Retinal pigment epithelial cell (primary cell): Measurements from ENCODE around the gene CEP164.
"Not testable (repeated sequence)": the region's sequence is repeated elsewhere in the genome, so short reads cannot be mapped to it uniquely, and the experiment has no call there.

Experiments used
- DNase-seq: peaks from one replicate; pipeline ENCODE4 v3.0.0-alpha.2; 2010; ENCODE audit warnings: low read depth
- H3K4me3 ChIP-seq: 2 replicates; pipeline ENCODE4 v1.5.1; 2011; ENCODE audit warnings: mild to moderate bottlenecking, low read length, control low read depth, moderate library complexity
- CTCF ChIP-seq: conservative IDR thresholded peaks from 2 replicates; pipeline ENCODE4 v1.5.1; 2011; ENCODE audit warnings: low read depth, low read length, control low read depth, inconsistent platforms

CEP164 gene

GRCh38 chr11:117394221-117394925 is 66.7 kb downstream of the CEP164 start:
- H3K4me3 ChIP-seq = no peak overlapping the region
- no peak for TF ChIP-seq CTCF
- no peak for DNase-seq

GRCh38 chr11:117395476-117395875 is 67.8 kb downstream of the CEP164 start:
- no peak for TF ChIP-seq CTCF
- DNase-seq = no peak
- H3K4me3 ChIP-seq = no peak overlapping the region

- no peak for DNase-seq
- TF ChIP-seq CTCF = no peak
- H3K4me3 ChIP-seq = no peak overlapping the region
These were observed 69.3 kb downstream of the CEP164 start for GRCh38 chr11:117396970-117397369.

DNA sequence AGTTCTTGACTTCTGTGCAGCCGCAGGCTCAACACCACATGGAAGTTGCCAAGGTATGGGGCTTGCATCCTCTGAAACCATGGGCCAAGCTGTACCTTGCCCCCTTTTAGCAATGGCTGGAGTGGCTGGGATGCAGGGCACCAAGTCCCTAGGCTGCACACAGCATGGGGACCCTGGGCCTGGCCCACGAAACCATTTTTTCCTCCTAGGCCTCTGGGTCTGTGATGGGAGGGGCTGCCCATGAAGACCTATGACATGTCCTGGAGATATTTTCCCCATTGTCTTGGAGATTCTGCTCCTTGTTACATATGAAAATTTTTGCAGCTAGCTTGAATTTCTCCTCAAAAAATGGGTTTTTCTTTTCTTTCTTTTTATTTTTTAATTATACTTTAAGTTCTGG is 71.0 kb downstream of the CEP164 start:
- not testable (repeated sequence) for DNase-seq, H3K4me3 ChIP-seq

DNA sequence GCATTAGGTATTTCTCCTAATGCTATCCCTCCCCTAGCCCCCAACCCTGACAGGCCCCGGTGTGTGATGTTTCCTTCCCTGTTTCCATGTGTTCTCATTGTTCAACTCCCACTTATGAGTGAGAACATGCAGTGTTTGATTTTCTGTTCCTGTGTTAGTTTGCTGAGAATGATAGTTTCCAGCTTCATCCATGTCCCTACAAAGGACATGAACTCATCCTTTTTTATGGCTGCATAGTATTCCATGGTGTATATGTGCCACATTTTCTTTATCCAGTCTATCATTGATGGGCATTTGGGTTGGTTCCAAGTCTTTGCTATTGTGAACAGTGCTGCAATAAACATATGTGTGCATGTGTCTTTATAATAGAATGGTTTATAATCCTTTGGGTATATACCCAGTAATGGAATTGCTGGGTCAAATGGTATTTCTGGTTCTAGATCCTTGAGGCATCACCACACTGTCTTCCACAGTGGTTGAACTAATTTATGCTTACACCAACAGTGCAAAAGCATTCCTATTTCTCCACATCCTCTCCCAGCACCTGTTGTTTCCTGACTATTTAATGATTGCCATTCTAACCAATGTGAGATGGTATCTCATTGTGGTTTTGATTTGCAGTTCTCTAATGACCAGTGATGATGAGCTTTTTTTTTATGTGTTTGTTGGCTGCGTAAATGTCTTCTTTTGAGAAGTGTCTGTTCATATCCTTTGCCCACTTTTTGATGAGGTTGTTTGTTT is 71.6 kb downstream of the CEP164 start:
- not testable (repeated sequence) for H3K4me3 ChIP-seq, DNase-seq

DNA sequence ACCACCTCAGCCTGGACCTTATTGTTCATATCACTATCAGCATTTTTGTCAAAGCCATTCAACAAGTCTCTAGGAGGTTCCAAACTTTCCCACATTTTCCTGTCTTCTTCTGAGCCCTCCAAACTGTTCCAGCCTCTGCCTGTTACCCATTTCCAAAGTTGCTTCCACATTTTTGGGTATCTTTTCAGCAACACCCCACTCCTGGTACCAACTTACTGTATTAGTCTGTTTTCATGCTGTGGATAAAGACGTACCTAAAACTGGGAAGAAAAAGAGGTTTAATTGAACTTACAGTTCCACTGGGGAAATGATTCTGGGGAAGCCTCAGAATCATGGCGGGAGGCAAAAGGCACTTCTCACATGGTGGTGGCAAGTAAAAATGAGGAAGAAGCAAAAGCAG is 78.2 kb downstream of the CEP164 start:
- not testable (repeated sequence) for DNase-seq, H3K4me3 ChIP-seq

GRCh38 chr11:117407016-117407415 is 79.4 kb downstream of the CEP164 start:
- no peak for TF ChIP-seq CTCF
- no peak for DNase-seq
- no peak overlapping the region for H3K4me3 ChIP-seq

DNA sequence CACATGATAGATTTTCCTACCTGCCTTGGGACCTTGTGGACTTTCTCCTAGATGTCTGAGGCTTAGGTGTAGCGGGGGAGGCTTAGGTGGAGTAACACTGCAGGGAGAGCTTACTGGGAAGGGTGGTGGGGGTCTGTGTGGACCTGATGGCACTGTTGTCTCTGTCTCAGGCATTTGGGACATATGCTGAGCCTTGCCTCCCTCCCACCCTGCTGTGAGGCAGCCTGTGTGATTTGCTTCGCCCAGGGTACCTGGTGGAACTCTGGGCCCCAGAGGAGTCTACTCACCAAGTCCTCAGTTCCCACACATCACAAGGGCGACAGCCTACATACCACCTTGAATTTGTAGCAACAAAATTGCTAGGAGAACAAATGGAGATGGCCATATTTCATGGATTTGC is 80.7 kb downstream of the CEP164 start:
- DNase-seq = no peak
- TF ChIP-seq CTCF = no peak

More for the DNA sequence above, 80.7 kb downstream of the CEP164 start:
- no peak overlapping the region for H3K4me3 ChIP-seq
